RWPE1 (cell line): Measurements from ENCODE around the gene GTF3C1.

Experiments
- CTCF ChIA-PET: fragments of 350-600 bp; sonication (Branson Sonifier 250); formaldehyde crosslinking; extraction: SDS; loops from one replicate; lab custom pipeline; 2021; lab: Yijun Ruan, JAX
- POLR2A ChIA-PET: fragments of 400-600 bp; formaldehyde crosslinking; extraction: SDS; loops from one replicate; lab custom pipeline; 2020; ENCODE audit warnings: antibody characterized with exemption; ENCODE audit not compliant: low non-redundant PET; lab: Yijun Ruan, JAX
- DNase-seq: peaks from one replicate; pipeline ENCODE4 v3.0.0; 2012; ENCODE audit warnings: low spot score
- H3K27ac ChIP-seq: fragments of 450-650 bp; 2 replicates; pipeline ENCODE4 v1.5.1; 2017
- CTCF ChIP-seq: fragments of 450-650 bp; conservative IDR thresholded peaks from 2 replicates; pipeline ENCODE4 v1.5.1; 2017; ENCODE audit warnings: low read depth, mild to moderate bottlenecking

GTF3C1 gene

GRCh38 chr16:27482397-27483087 is 67.2 kb downstream of the GTF3C1 start:
- DNase-seq, result no peak
- no peak for TF ChIP-seq CTCF
- ChIA-PET CTCF (interaction anchor here (0.8 kb wide), 1 partner anchor 13 kb away, joined by 3 read pairs; no protein-coding TSS in a partner anchor), POLR2A (no interaction called here)
- H3K27ac ChIP-seq, result no peak overlapping the region

- CTCF ChIA-PET, result interaction anchor here (0.8 kb wide), 1 partner anchor 14 kb away, joined by 3 read pairs; no protein-coding TSS in a partner anchor
- no peak for DNase-seq
- no peak overlapping the region for H3K27ac ChIP-seq
- TF ChIP-seq CTCF, result no peak
- POLR2A ChIA-PET, result no interaction called here
Observed at GRCh38 chr16:27481282-27481934, 68.3 kb downstream of the GTF3C1 start.

GRCh38 chr16:27480761-27481160 is 69.0 kb downstream of the GTF3C1 start:
- no peak for DNase-seq
- POLR2A ChIA-PET, result no interaction called here
- CTCF ChIA-PET, result interaction anchor here (0.6 kb wide), 2 partner anchors 14 to 245 kb away, joined by 3 read pairs; no protein-coding TSS in a partner anchor
- no peak for TF ChIP-seq CTCF
- H3K27ac ChIP-seq, result no peak overlapping the region

GRCh38 chr16:27476240-27476639 is 73.5 kb downstream of the GTF3C1 start:
- no peak overlapping the region for H3K27ac ChIP-seq
- POLR2A ChIA-PET, result no interaction called here
- CTCF ChIA-PET, result interaction anchor here (1.1 kb wide), 1 partner anchor 26 kb away, joined by 3 read pairs; no protein-coding TSS in a partner anchor
- DNase-seq, result no peak
- TF ChIP-seq CTCF, result no peak

GRCh38 chr16:27475561-27475960 is 74.2 kb downstream of the GTF3C1 start:
- peak; percentile 11 for DNase-seq
- POLR2A ChIA-PET, result no interaction called here
- no peak overlapping the region for H3K27ac ChIP-seq
- CTCF ChIA-PET, result interaction anchor here (1.1 kb wide), 1 partner anchor 25 kb away, joined by 3 read pairs; no protein-coding TSS in a partner anchor
- no peak for TF ChIP-seq CTCF

GRCh38 chr16:27474921-27475320 is 74.8 kb downstream of the GTF3C1 start:
- no peak for TF ChIP-seq CTCF
- POLR2A ChIA-PET, result no interaction called here
- CTCF ChIA-PET, result no interaction called here
- no peak for DNase-seq
- no peak overlapping the region for H3K27ac ChIP-seq
